Mucosa of stomach (tissue), 1 donor: ENCODE measurements around the gene TATDN2.

ENCODE experiments used
- H3K27me3 ChIP-seq: one replicate; pipeline ENCODE4 v1.7.0; 2013; ENCODE audit warnings: mild to moderate bottlenecking, low read length; ENCODE audit not compliant: control insufficient read depth, insufficient read depth
- H3K36me3 ChIP-seq: one replicate; pipeline ENCODE4 v1.7.0; 2013; ENCODE audit warnings: low read length; ENCODE audit not compliant: control insufficient read depth, insufficient read depth
- H3K4me1 ChIP-seq: one replicate; pipeline ENCODE4 v1.7.0; 2013; ENCODE audit warnings: mild to moderate bottlenecking, low read length; ENCODE audit not compliant: control insufficient read depth, insufficient read depth
- H3K4me3 ChIP-seq: one replicate; pipeline ENCODE4 v1.7.0; 2013; ENCODE audit warnings: low read length
- H3K9ac ChIP-seq: one replicate; pipeline ENCODE4 v1.7.0; 2013; ENCODE audit warnings: mild to moderate bottlenecking, low read length, moderate library complexity
- H3K9me3 ChIP-seq: one replicate; pipeline ENCODE4 v1.7.0; 2013; ENCODE audit warnings: mild to moderate bottlenecking, low read length, moderate library complexity; ENCODE audit not compliant: control insufficient read depth
- donor health status: Pancreatic carcinoma.

Gene TATDN2

GRCh38 chr3:10242182-10243065 lies 5.8 kb upstream of the TATDN2 start:
- H3K27me3 ChIP-seq: no peaks in the 10 kb centered on the region
- H3K9me3 ChIP-seq: no peaks in the 10 kb centered on the region
- H3K4me1 ChIP-seq: no peaks in the 10 kb centered on the region
- no peak overlapping the region for H3K9ac ChIP-seq
- H3K4me3 ChIP-seq: no peak overlapping the region
- H3K36me3 ChIP-seq: no peaks in the 10 kb centered on the region

- Histone ChIP-seq H3K36me3 (no peaks in the 10 kb centered on the region), H3K4me3 (no peak overlapping the region), H3K9me3 (no peaks in the 10 kb centered on the region)
Observed at GRCh38 chr3:10244009-10244408, 4.2 kb upstream of the TATDN2 start.

GRCh38 chr3:10245081-10245712 lies 3.1 kb upstream of the TATDN2 start:
- H3K36me3 ChIP-seq: no peaks in the 10 kb centered on the region
- H3K27me3 ChIP-seq: no peaks in the 10 kb centered on the region
- H3K9me3 ChIP-seq: no peaks in the 10 kb centered on the region
- no peak overlapping the region for H3K9ac ChIP-seq
- H3K4me1 ChIP-seq: peaks cover 6% of the 10 kb centered on the region
- no peak overlapping the region for H3K4me3 ChIP-seq

More at GRCh38 chr3:10244009-10244408, 4.2 kb upstream of the TATDN2 start:
- no peak overlapping the region for H3K9ac ChIP-seq
- no peaks in the 10 kb centered on the region for H3K27me3 ChIP-seq
- peaks cover 5% of the 10 kb centered on the region for H3K4me1 ChIP-seq

- Histone ChIP-seq H3K36me3 (no peaks in the 10 kb centered on the region), H3K27me3 (no peaks in the 10 kb centered on the region), H3K4me3 (peak overlapping the region; percentile 98), H3K4me1 (peaks cover 16% of the 10 kb centered on the region), H3K9me3 (no peaks in the 10 kb centered on the region), H3K9ac (peak overlapping the region; percentile 89)
Observed at GRCh38 chr3:10247679-10248183, 528 bp upstream of the TATDN2 start.

- H3K36me3 ChIP-seq: no peaks in the 10 kb centered on the region
- H3K4me3 ChIP-seq: peak overlapping the region; percentile 98
- peaks cover 16% of the 10 kb centered on the region for H3K4me1 ChIP-seq
- peak overlapping the region; percentile 89 for H3K9ac ChIP-seq
- H3K9me3 ChIP-seq: no peaks in the 10 kb centered on the region
- no peaks in the 10 kb centered on the region for H3K27me3 ChIP-seq
Observed at GRCh38 chr3:10248984-10249748, 907 bp downstream of the TATDN2 start.

- H3K27me3 ChIP-seq: no peaks in the 10 kb centered on the region
- peak overlapping the region; percentile 89 for H3K9ac ChIP-seq
- H3K9me3 ChIP-seq: no peaks in the 10 kb centered on the region
- H3K4me1 ChIP-seq: peaks cover 16% of the 10 kb centered on the region
- H3K4me3 ChIP-seq: peak overlapping the region; percentile 98
- no peaks in the 10 kb centered on the region for H3K36me3 ChIP-seq
Observed at GRCh38 chr3:10249833-10250232, 1.6 kb downstream of the TATDN2 start.

GRCh38 chr3:10251006-10251405 lies 2.7 kb downstream of the TATDN2 start:
- no peaks in the 10 kb centered on the region for H3K36me3 ChIP-seq
- H3K27me3 ChIP-seq: no peaks in the 10 kb centered on the region
- H3K9me3 ChIP-seq: no peaks in the 10 kb centered on the region
- no peak overlapping the region for H3K9ac ChIP-seq
- H3K4me1 ChIP-seq: peaks cover 16% of the 10 kb centered on the region
- no peak overlapping the region for H3K4me3 ChIP-seq

GRCh38 chr3:10253731-10254130 lies 5.5 kb downstream of the TATDN2 start:
- no peak overlapping the region for H3K4me3 ChIP-seq

GRCh38 chr3:10255835-10256234 lies 7.6 kb downstream of the TATDN2 start:
- Histone ChIP-seq H3K4me3 (no peak overlapping the region), H3K36me3 (peaks cover 4% of the 10 kb centered on the region), H3K9me3 (no peaks in the 10 kb centered on the region), H3K4me1 (peaks cover 4% of the 10 kb centered on the region), H3K27me3 (no peaks in the 10 kb centered on the region), H3K9ac (no peak overlapping the region)

More at GRCh38 chr3:10253731-10254130, 5.5 kb downstream of the TATDN2 start:
- Histone ChIP-seq H3K4me1 (peaks cover 11% of the 10 kb centered on the region), H3K36me3 (no peaks in the 10 kb centered on the region), H3K9me3 (no peaks in the 10 kb centered on the region), H3K9ac (no peak overlapping the region), H3K27me3 (no peaks in the 10 kb centered on the region)

- Histone ChIP-seq H3K4me1 (no peaks in the 10 kb centered on the region), H3K9ac (no peak overlapping the region), H3K4me3 (no peak overlapping the region), H3K9me3 (no peaks in the 10 kb centered on the region), H3K27me3 (no peaks in the 10 kb centered on the region), H3K36me3 (peaks cover 4% of the 10 kb centered on the region)
Observed at GRCh38 chr3:10259036-10259435, 10.8 kb downstream of the TATDN2 start.

- no peaks in the 10 kb centered on the region for H3K27me3 ChIP-seq
- no peaks in the 10 kb centered on the region for H3K4me1 ChIP-seq
- H3K36me3 ChIP-seq: peaks cover 4% of the 10 kb centered on the region
- H3K4me3 ChIP-seq: no peak overlapping the region
- no peak overlapping the region for H3K9ac ChIP-seq
- no peaks in the 10 kb centered on the region for H3K9me3 ChIP-seq
Observed at GRCh38 chr3:10259798-10260197, 11.5 kb downstream of the TATDN2 start.
